ENCODE measurements around the gene NT5DC4. TPM values are rescaled to one million over a fixed set of nuclear protein-coding genes. Genes with fewer than 3 reads are reported as not detected.

NT5DC4 gene
- total and polyA plus RNA-seq, 3 donors from 2014 or later = 2.8 to 4.2 (median 2.9) TPM

DNA sequence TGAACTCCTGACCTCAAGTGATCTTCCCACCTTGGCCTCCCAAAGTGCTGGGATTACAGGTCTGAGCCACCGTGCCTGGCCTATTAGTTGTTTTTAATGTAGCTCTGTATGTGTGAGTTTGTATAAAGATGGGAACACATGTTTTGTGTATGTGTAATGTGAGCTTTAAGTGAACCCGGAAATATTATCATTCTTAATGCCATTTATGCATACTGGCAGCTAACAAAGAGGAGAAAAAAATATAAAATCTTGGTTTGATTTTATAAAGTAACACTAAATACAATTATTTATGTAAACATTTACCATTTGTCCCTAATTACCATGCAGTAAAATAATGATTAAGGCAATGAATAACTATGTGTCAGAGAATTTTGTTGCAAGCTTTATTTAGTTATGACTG is 52.7 kb downstream of the NT5DC4 start:
- no peaks in the 10 kb centered on the region for H3K27me3 ChIP-seq
- H3K27ac ChIP-seq = peak overlapping the region; percentile 5 to 21
- DNase-seq = no peak
- intact Hi-C loops (cut with DNase I; ENCODE audit: low total_unique reads) = no loop called here
- peaks cover 4% of the 10 kb centered on the region for H3K4me1 ChIP-seq
- TF ChIP-seq, protein P1, sequence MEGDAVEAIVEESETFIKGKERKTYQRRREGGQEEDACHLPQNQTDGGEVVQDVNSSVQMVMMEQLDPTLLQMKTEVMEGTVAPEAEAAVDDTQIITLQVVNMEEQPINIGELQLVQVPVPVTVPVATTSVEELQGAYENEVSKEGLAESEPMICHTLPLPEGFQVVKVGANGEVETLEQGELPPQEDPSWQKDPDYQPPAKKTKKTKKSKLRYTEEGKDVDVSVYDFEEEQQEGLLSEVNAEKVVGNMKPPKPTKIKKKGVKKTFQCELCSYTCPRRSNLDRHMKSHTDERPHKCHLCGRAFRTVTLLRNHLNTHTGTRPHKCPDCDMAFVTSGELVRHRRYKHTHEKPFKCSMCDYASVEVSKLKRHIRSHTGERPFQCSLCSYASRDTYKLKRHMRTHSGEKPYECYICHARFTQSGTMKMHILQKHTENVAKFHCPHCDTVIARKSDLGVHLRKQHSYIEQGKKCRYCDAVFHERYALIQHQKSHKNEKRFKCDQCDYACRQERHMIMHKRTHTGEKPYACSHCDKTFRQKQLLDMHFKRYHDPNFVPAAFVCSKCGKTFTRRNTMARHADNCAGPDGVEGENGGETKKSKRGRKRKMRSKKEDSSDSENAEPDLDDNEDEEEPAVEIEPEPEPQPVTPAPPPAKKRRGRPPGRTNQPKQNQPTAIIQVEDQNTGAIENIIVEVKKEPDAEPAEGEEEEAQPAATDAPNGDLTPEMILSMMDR (IDR thresholded peaks at IDR 0.05) = no peak
- TF ChIP-seq POLR2A (IDR thresholded peaks at IDR 0.05) = no peak
- H3K36me3 ChIP-seq (ENCODE audit: low read depth, missing control alignments) = no peaks in the 10 kb centered on the region
- H3K4me3 ChIP-seq = no peak overlapping the region
- WGBS, 2 donors = 71 to 82% methylated on average over 2 of the region's 2 CpGs
- no peaks in the 10 kb centered on the region for H3K9me3 ChIP-seq

DNA sequence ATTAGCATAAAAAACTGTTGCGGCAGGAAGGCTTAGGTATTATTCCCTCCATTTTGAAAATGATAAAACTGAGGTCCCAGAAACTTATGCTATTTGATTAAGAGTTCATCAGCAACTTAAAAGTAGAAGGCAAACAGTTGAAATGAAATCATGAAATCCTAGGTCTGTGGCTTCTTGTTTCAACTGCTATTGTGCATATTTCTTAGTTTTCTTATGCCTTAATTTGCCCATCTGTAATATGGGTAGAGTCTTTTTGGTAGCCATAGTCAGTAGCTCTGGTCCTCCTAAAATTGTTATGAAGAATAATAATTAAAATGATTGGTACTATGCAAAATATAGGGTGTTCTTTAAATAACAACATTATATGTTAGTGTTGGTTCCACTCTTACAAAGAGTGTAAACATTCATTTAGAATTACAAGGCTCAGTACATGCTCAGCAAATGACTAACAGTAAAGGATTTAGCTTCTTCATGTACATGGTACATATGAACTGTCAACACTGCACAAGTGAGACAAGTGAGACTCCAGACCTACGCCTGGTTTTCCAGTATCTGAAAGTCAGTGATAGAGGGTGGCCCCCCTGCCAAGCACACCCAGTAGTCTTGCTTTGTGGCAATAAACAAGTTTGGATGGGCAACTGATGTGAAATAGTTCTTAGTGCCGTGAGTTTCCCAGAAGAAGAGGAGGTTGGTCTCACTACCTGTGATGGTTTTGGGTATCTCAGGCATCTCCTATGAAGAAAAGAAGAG is 53.9 kb downstream of the NT5DC4 start:
- no peak overlapping the region for H3K4me3 ChIP-seq
- no peaks in the 10 kb centered on the region for H3K36me3 ChIP-seq (ENCODE audit: low read depth, missing control alignments)
- no peak for DNase-seq
- no peak overlapping the region for H3K27ac ChIP-seq
- no peaks in the 10 kb centered on the region for H3K27me3 ChIP-seq
- H3K9me3 ChIP-seq = no peaks in the 10 kb centered on the region
- H3K4me1 ChIP-seq = peaks cover 4% of the 10 kb centered on the region
- TF ChIP-seq, protein P1 (IDR thresholded peaks at IDR 0.05) = no peak
- TF ChIP-seq POLR2A (IDR thresholded peaks at IDR 0.05) = no peak
- intact Hi-C loops (cut with DNase I; ENCODE audit: low total_unique reads) = no loop called here
- 94 to 96% methylated on average over 3 of the region's 3 CpGs for WGBS, 2 donors

DNA sequence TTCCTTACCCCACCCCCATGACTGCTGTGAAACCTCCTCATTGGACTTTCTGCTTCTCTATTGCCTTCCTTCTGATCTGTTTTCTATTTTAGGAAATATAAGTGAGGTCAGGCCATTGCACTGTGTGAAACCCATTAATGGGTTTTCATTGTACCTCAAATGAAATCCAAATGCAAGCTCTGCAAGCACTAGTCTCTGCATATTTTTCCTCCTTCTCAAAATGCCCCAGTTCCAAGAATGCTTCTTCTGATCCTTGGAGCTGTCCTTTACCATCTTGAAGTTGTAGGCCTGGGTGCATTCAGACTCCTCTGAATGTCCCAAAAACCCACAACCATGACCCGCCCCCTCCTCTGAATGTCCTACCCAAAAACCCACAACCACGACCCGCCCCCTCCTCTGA is 55.3 kb downstream of the NT5DC4 start:
- WGBS, 2 donors = 65 to 96% methylated on average over 2 to 3 of the region's 3 CpGs
- intact Hi-C loops (cut with DNase I; ENCODE audit: low total_unique reads) = no loop called here
- no peak for DNase-seq

DNA sequence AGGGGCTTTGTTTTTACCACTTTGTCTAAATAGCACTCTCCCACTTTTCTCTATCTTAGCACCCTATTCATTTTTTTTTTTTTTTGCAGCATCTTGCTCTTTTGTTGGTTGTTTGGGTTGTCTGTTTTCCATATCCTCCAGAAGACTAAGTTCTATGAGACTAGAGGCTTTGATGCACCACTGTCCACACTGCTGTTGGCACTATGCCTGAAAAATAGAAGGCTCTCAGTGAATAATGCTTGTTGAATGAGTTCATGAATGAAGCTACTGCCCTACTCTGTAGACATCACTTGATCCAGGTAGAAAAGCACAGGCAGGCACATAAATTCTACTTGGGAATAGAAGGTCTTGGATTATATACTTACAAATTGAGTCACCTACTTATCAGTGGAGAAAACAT is 56.2 kb downstream of the NT5DC4 start:
- Histone ChIP-seq H3K36me3 (ENCODE audit: low read depth, missing control alignments) (no peaks in the 10 kb centered on the region), H3K27ac (no peak overlapping the region), H3K4me1 (peaks cover 4% of the 10 kb centered on the region), H3K27me3 (no peaks in the 10 kb centered on the region), H3K9me3 (no peaks in the 10 kb centered on the region), H3K4me3 (no peak overlapping the region)
- no peak for TF ChIP-seq POLR2A (IDR thresholded peaks at IDR 0.05)
- TF ChIP-seq, protein P1 (IDR thresholded peaks at IDR 0.05) = no peak
- no peak for DNase-seq
- intact Hi-C loops (cut with DNase I; ENCODE audit: low total_unique reads) = no loop called here

More for the DNA sequence above, 55.3 kb downstream of the NT5DC4 start:
- H3K4me1 ChIP-seq = peaks cover 4% of the 10 kb centered on the region
- H3K9me3 ChIP-seq = no peaks in the 10 kb centered on the region
- TF ChIP-seq POLR2A (IDR thresholded peaks at IDR 0.05) = no peak
- TF ChIP-seq, protein P1 (IDR thresholded peaks at IDR 0.05) = no peak
- H3K27me3 ChIP-seq = no peaks in the 10 kb centered on the region
- no peaks in the 10 kb centered on the region for H3K36me3 ChIP-seq (ENCODE audit: low read depth, missing control alignments)
- no peak overlapping the region for H3K27ac ChIP-seq
- H3K4me3 ChIP-seq = no peak overlapping the region

DNA sequence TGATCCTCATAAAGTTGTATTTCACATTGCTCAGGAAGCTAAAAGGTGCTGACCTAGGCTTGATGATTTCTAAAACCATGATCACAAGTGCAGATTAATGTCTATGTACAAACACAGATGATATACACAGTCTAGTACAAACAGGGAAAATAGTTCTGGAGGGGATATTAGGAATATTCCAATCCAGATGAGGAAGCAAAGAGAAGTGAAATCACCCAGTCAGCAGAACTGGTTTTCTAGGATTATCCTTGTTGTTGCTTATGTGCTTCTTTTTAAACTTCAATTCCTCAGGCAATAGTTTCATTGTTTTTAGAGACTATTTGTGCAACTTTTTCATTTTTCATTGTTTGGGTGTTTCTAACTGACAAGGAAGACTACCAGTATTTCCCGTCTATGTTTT is 58.8 kb downstream of the NT5DC4 start:
- 85 to 87% methylated on average over 1 of the region's 1 CpG for WGBS, 2 donors
- H3K36me3 ChIP-seq (ENCODE audit: low read depth, missing control alignments) = no peaks in the 10 kb centered on the region

More for the DNA sequence above, 58.8 kb downstream of the NT5DC4 start:
- H3K4me3 ChIP-seq = no peak overlapping the region
- TF ChIP-seq POLR2A (IDR thresholded peaks at IDR 0.05) = no peak
- TF ChIP-seq, protein P1 (IDR thresholded peaks at IDR 0.05) = no peak
- no peak for DNase-seq
- intact Hi-C loops (cut with DNase I; ENCODE audit: low total_unique reads) = no loop called here
- no peaks in the 10 kb centered on the region for H3K4me1 ChIP-seq
- no peaks in the 10 kb centered on the region for H3K9me3 ChIP-seq
- no peak overlapping the region for H3K27ac ChIP-seq
- no peaks in the 10 kb centered on the region for H3K27me3 ChIP-seq

Measured in testis (tissue), 3 donors.